GM12892 (cell line): ENCODE data around the gene GGTLC2.
A peak's percentile ranks its signal among the peaks of the same experiment; 100 is the strongest.

Experiments used
- DNase-seq: peaks from one replicate; pipeline ENCODE4 v3.0.0; 2011; ENCODE audit not compliant: insufficient read length
- FAIRE-seq: peaks from 2 replicates; lab custom pipeline; 2011; peaks lifted over from hg19 to GRCh38; lab: Jason Lieb, UNC
- POLR2A ChIP-seq: IDR thresholded peaks from 2 replicates; pipeline ENCODE4 v1.6.1; 2011; ENCODE audit warnings: low read depth, low read length, control low read depth
- POLR2AphosphoS5 ChIP-seq: IDR thresholded peaks from 2 replicates; pipeline ENCODE4 v1.6.1; 2011; ENCODE audit warnings: low read depth, low read length, control low read depth
- TAF1 ChIP-seq: IDR thresholded peaks from 2 replicates; pipeline ENCODE4 v1.6.1; 2011; ENCODE audit warnings: low read depth, mild to moderate bottlenecking, control low read depth, low read length, borderline replicate concordance

The GGTLC2 gene

DNA sequence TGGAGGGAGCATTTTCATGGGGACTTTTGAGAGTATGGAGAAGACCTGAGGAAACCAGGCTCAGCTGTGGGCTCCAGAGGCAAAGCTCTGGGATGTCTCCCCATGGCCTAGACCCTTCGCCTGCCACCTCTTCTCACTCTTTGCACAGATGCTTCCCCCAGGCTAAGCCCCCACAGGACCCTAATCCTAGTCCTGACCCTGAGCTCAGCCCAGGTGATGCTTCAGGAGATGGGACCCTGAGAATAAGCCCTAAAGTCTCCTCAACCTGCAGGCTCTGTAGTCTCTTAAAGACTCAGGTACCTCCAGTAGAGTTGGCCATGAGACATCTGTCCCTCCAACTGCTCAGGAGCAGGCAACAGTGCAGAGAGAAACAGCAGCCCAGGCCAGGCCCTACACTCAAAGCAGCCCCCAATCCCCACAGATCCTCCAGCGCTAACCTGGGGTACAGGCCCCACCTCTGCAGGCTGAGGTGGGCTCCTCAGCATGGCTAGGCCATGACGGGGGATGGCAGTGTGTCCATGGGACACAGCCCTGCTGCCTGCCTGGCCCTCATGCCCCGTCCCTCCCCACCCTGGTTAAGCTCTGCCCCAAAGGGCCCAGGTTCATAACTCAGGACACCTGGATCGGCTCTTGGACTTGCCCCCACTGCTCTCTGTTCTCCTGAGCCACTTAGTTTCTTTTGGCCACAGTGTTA lies 39.4 kb downstream of the GGTLC2 start:
- no peak for TF ChIP-seq TAF1
- TF ChIP-seq POLR2AphosphoS5: no peak
- TF ChIP-seq POLR2A: no peak
- FAIRE-seq (no peak), DNase-seq (no peak)

- DNase-seq (peak; percentile 42), FAIRE-seq (peak; percentile 86)
- TF ChIP-seq POLR2A (no peak), TAF1 (no peak), POLR2AphosphoS5 (no peak)
Observed at GRCh38 chr22:22684580-22685561, 40.5 kb downstream of the GGTLC2 start.

DNA sequence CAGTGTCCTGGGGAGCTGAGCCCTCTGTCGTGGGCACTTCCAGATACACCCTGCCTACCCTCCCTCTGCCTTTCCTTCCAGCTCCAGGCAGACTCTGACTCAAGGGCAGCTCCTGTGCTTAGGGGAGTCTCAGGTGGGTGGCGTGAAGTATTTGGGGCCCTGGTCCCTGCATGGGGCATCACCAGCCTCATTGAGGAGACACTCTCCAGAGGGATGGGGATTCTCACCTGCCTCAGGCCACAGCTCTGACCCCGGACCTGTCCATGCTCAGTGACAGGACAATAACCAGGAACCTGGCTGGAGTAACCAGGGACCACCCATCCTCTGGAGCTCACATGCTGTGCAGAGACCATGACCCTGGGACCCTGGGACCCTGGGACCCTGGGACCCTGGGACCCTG lies 41.2 kb downstream of the GGTLC2 start:
- FAIRE-seq: no peak
- TF ChIP-seq TAF1 (no peak), POLR2A (no peak), POLR2AphosphoS5 (no peak)
- no peak for DNase-seq

- FAIRE-seq (peak; percentile 63), DNase-seq (peak; percentile 40)
Observed at GRCh38 chr22:22686202-22687115, 42.0 kb downstream of the GGTLC2 start.

DNA sequence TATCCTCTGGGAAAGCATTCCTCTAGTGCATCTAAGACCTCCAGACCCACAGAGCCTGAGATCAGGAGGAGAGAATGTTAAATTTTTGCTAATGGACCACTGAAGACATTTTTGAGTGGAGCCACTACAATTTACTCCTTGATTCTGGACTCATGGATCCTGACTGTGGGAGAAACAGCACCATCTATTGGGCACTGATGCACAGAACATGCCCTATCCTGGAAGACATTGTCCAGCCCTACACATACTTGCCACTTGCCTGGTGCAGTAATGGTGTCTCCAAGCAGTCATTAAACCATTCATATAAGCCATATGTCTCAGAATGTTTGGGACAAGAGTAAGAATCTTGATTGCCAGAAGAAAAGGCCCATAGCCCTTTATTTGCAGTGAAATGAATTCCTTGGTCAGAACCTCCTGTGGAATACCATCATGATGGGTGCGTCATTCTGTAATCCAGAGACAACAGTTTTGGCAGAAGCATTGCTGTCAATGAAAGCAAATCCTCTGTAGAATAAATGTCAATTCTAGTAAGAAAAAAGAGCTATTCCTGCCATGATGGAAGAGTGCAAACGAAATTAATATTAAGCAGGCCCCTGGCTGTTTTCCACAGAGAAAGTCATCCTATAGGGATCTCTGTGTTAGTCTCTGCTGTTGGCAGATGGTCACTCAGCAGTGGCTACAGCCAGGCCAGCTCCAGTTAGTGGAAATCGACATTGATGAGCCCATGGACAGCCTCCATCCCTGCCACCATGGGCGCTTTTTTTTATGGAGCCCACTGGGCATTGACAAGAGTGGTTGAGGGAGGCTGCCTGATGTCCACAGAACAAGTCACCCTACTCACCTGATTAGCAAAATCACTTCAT lies 43.5 kb downstream of the GGTLC2 start:
- FAIRE-seq: peak; percentile 99
- TF ChIP-seq POLR2AphosphoS5 (no peak), POLR2A (no peak), TAF1 (no peak)
- DNase-seq: no peak

DNA sequence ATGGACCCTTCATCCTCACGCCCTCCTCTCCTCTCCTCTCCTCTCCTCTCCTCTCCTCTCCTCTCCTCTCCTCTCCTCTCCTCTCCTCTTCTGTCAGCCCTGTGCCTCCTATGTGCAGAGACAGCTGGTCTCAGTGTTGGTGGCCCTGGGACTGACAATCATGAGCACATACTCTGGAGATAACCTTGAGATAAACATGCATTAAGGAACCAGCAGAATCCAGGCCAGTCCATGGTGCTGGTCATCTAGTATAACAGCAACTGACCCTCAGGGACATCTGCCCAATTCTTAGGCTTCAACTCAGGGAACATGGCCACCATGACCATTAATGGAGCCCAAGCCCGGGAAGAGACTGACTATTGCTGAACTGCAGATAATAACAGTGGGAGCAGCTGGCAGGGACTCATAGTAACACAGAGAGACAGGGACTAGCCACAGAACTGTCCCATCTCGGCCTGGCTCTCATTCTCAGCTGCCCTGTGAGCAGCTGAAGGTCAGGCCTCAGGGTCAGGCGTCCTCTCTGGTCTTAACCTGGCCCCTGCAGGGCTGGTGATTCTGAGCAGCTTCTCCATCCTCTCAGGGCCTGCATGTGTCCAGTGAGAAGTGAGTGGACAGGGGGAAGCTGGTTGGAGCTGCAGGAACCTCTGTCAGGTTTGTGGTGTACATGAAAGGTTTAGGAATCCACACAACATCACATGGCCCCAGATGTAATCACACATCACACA lies 45.4 kb downstream of the GGTLC2 start:
- no peak for TF ChIP-seq POLR2AphosphoS5
- no peak for TF ChIP-seq POLR2A
- no peak for TF ChIP-seq TAF1
- DNase-seq (no peak), FAIRE-seq (no peak)

- TF ChIP-seq TAF1 (no peak), POLR2A (no peak), POLR2AphosphoS5 (no peak)
- FAIRE-seq (no peak), DNase-seq (no peak)
Observed at GRCh38 chr22:22691055-22691454, 46.6 kb downstream of the GGTLC2 start.

- peak; percentile 9 for FAIRE-seq
- no peak for DNase-seq
- TF ChIP-seq POLR2A (no peak), TAF1 (no peak), POLR2AphosphoS5 (no peak)
Observed at GRCh38 chr22:22691716-22692701, 47.6 kb downstream of the GGTLC2 start.
